HG02943 (cell line): ENCODE results near the gene CTSF.
"Not testable (repeated sequence)": the region's sequence is repeated elsewhere in the genome, so short reads cannot be mapped to it uniquely, and the experiment has no call there.

Experiments
- ATAC-seq: cut with Tn5 transposase; IDR thresholded peaks from one replicate; pipeline ENCODE4 v1.9.1; 2021; ENCODE audit warnings: mild to moderate bottlenecking, low read depth, moderate library complexity; ENCODE audit not compliant: unreplicated experiment

Gene CTSF

DNA sequence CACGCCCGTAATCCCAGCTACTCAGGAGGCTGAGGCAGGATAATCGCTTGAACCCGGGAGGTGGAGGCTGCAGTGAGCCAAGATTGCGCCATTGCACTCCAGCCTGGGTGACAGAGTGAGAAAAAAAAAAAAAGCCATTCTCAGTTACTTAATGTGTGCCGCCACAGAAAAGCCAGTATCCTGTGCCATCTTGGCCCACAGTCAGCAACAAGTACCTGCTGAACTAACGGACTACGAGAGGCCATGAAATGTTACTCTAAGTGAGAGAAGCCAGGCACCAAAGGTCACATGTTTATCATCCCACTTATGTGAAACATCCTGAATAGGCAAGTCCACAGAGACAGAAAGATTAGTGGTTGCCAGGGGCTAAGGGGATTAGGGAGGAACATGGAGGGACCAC lies 27.8 kb downstream of the CTSF start:
- not testable (repeated sequence) for ATAC-seq

GRCh38 chr11:66539870-66540213 lies 28.6 kb downstream of the CTSF start:
- no peak for ATAC-seq

- ATAC-seq: no peak
Measured at GRCh38 chr11:66539170-66539869, 29.1 kb downstream of the CTSF start.

DNA sequence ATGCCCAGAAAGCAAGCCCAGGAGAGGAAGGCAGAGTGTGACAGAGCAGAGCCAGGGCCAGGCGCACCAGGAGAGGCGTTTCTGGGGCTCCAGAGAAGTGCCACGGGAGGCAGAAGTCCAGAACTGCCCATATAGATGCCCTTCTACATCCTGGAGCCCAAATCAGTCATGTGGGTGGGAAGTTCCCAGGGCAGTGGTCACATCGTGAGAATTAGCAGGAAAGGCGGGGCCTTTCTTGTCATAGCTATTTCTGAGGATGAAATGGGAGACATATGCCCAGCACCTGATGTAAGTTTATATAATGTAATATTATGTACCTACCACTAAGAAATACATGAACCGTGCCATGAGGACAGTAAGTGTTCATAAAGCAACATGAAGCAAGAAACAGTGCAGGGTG lies 35.6 kb downstream of the CTSF start:
- ATAC-seq: no peak

DNA sequence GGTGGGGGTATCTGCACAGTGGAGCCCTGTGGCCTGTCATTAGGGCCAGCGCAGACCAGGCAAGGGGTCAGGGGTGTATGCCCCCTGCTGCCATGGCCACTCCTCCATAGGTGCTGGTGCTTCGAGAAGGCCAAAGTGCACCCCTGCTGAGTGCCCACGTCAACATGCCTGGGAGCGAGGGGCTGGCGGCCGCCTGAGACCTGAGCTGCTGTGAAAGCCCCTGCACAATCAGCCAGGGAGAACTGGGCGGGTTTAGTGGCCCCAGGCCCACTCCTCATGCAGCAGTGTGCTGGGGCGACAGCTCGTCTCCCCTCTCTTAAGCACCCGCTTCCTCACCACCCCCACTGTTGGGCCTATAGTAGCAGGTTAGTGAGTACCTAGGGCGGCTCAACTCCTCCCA lies 36.6 kb downstream of the CTSF start:
- no peak for ATAC-seq

DNA sequence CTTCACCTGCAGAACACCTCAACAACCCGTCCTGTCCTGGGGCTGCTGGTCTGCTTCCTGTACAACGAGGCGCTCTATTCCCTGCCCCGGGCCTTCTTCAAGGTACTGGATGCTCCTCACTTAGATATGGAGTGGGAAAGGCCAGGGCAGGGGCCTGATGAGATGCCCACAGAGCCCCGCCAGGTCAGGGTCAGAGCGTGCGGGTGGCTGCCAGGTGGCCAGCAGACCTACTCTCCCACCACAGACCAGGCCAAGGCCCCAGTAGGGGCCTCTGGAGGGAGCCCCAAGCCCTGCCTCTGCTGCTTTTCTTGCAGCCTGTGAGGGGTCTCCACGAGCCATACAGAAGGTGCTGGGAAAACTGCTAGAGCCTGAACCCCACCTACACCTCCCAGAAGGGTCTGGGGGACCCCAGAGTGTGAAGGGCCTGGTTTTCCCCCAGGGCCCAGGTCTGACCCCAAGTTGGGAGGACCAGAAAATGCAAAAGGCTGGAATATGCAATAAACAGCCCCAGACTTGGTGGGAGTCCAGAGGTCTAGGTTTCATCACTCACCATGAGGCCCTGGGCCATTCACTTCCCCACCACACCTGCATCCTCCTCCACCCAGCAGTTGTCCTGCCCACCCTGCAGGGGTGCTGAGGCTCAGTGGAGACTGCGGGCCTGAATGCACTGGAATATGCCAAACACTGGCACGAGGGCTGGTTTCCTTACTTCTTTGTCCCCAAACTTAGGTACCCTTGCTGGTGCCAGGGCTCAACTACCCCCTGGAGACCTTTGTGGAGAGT lies 37.3 kb downstream of the CTSF start:
- ATAC-seq: no peak

DNA sequence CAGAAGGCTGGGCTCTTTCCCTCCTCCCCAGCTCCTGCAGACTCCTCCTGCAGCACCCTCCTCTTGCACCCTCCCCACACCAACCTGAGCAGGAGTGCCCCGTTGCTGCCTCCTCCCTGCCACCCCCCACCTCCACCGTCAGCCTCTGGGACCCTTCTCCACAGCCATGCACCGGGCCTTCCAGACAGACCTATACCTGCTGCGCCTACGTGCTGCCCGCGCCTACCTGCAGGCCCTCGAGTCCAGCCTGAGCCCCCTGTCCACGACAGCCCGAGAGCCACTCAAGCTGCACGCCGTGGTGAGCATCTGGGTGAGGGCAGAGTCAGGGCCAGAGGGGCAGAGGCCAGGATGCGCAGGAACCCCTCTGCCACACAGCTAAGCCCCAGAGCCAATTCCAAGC lies 38.8 kb downstream of the CTSF start:
- no peak for ATAC-seq

- ATAC-seq: no peak
Measured at GRCh38 chr11:66529069-66529468, 39.3 kb downstream of the CTSF start.

DNA sequence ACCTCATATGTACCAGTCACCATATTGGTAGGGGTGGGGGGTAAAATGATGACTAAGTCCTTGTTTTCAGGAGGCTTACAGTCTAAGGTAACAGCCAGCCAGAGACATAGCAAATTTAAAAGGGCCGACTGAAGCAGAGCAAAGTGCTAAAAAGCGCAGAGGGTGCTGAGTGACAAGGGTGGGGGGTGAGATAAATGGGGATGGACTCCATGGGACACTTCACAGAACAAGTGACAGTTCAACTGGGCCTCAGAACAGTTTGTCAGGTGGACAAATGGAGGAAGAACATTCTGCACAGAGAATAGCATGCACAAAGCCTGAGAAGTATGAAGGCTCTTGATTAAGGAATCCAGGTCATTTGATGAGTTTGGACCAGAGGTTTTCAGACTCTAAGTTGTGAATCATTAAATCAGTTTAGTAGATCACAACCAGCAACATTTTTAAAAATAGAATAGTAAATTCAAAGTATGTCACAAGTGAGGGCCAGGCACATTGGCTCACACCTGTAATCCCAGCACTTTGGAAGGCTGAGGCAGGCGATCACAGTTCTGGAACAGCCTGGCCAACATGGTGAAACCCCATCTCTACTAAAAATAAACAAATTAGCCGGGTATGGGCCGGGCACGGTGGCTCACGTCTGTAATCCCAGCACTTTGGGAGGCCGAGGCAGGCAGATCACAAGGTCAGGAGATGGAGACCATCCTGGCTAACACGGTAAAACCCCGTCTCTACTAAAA lies 43.9 kb downstream of the CTSF start:
- ATAC-seq: no peak

DNA sequence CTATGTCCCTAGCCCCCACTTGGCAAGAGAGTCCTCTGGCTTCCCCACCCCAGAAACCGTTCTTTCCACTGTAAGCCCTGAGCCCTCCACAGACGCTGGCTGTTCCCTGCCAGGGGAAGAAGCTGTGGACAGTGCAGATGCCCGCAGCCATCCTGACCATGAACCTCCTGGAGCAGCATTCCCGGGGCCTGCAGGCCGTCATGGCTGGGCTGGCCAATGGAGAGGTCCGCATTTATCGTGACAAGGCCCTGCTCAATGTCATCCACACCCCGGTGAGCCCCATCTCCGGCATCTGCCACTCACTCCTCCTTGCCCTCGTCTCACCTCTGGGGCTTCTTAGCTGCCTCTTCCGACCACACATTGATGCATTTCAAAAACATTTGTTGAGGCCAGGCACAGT lies 44.8 kb downstream of the CTSF start:
- no peak for ATAC-seq
